HCT116 (cell line): Measurements from ENCODE around the gene SDC3. TPM values are rescaled to one million over a fixed set of nuclear protein-coding genes. Genes with fewer than 3 reads are reported as not detected.

Experiments
- ATAC-seq: fragments of 200-7000 bp; cut with Tn5 transposase; 2 replicates; pipeline ENCODE4 v1.9.1; 2020; ENCODE audit warnings: mild to moderate bottlenecking, moderate library complexity
- BruUV-seq: library from RNA; stranded (reverse); fragments of 400-500 nt; replicated peaks from 2 replicates; lab custom pipeline; 2021; lab: Mats Ljungman, UMichigan
- CTCF ChIA-PET: fragments of 300-600 bp; sonication (Branson Sonifier 250); formaldehyde crosslinking; loops from one replicate; lab custom pipeline; 2021; ENCODE audit warnings: antibody characterized with exemption; lab: Charles Lee
- POLR2A ChIA-PET: fragments of 300-600, 350-600 bp; sonication (Branson Sonifier 250); formaldehyde crosslinking; loops from one replicate; lab custom pipeline; 2021; ENCODE audit warnings: antibody characterized with exemption; lab: Charles Lee
- RAD21 ChIA-PET, 2 experiments: fragments of 300-600 bp; sonication (Branson Sonifier 250); formaldehyde crosslinking; loops; one replicate each; lab custom pipeline; 2023; ENCODE audit warnings: low total read pairs in 2 of 2; ENCODE audit not compliant: uncharacterized antibody in 2 of 2, unreplicated experiment in 2 of 2, low non-redundant PET in 1 of 2; lab: Charles Lee
- DNase-seq: peaks from one replicate; pipeline ENCODE4 v3.0.0-alpha.2; 2010; ENCODE audit warnings: low read depth, low spot score
- H2AFZ ChIP-seq: fragments of 200-600 bp; shearing (Covaris generic), sonication (generic); 2 replicates; pipeline ENCODE4 v1.6.1; 2017; ENCODE audit warnings: low read depth, mixed run types, mixed read lengths, antibody characterized with exemption, low read length; ENCODE audit not compliant: poor library complexity, severe bottlenecking
- H3K27ac ChIP-seq: 2 replicates; pipeline ENCODE4 v1.5.1; 2012; ENCODE audit warnings: low read depth, low read length
- H3K27me3 ChIP-seq: fragments of 200-600 bp; sonication (generic); 2 replicates; pipeline ENCODE4 v1.6.1; 2016; ENCODE audit warnings: mixed run types, low read length, mixed read lengths; ENCODE audit not compliant: insufficient read depth
- H3K36me3 ChIP-seq, 2 experiments: fragments of 200-500 bp in 1 of 2; fragments of 200-600 bp in 1 of 2; sonication (Bioruptor generic) in 1 of 2; sonication (generic) in 1 of 2; 2 replicates each; pipeline versions ENCODE4 v1.5.1 to v1.6.1; 2014 to 2016; ENCODE audit warnings: low read length in 2 of 2, inconsistent platforms in 1 of 2, mixed read lengths in 1 of 2, mixed run types in 1 of 2; ENCODE audit not compliant: insufficient read depth in 2 of 2, control insufficient read depth in 1 of 2
- H3K4me1 ChIP-seq, 2 experiments: fragments of 200-600 bp in 1 of 2; sonication (generic) in 1 of 2; 2 replicates each; pipeline versions ENCODE4 v1.5.1 to v1.6.1; 2012 to 2017; ENCODE audit warnings: low read length in 2 of 2, inconsistent platforms in 1 of 2, mild to moderate bottlenecking in 1 of 2, mixed read lengths in 1 of 2, mixed run types in 1 of 2, moderate library complexity in 1 of 2; ENCODE audit not compliant: insufficient read depth in 2 of 2, control insufficient read depth in 1 of 2
- H3K4me2 ChIP-seq: fragments of 200-600 bp; sonication (generic); 2 replicates; pipeline ENCODE4 v1.6.1; 2017; ENCODE audit warnings: mixed run types, low read length, mixed read lengths
- H3K4me3 ChIP-seq, 2 experiments: fragments of 200-600 bp in 1 of 2; sonication (generic) in 1 of 2; replicated peaks in 1 of 2; 2 replicates each; pipeline ENCODE4 v1.5.1; 2011 to 2016; ENCODE audit warnings: low read length in 2 of 2, control low read depth in 1 of 2, low read depth in 1 of 2, mild to moderate bottlenecking in 1 of 2, mixed read lengths in 1 of 2, mixed run types in 1 of 2
- H3K79me2 ChIP-seq: fragments of 200-600 bp; sonication (generic); 2 replicates; pipeline ENCODE4 v1.6.1; 2017; ENCODE audit warnings: mild to moderate bottlenecking, mixed run types, low read length, moderate library complexity, mixed read lengths; ENCODE audit not compliant: insufficient read depth
- H3K9ac ChIP-seq: fragments of 200-600 bp; sonication (generic); 2 replicates; pipeline ENCODE4 v1.6.1; 2016; ENCODE audit warnings: low read length, mixed read lengths
- H3K9me2 ChIP-seq: fragments of 200-600 bp; sonication (generic), shearing (Covaris generic); 2 replicates; pipeline ENCODE4 v1.6.1; 2017; ENCODE audit warnings: mixed run types, mild to moderate bottlenecking, moderate library complexity; ENCODE audit not compliant: insufficient read depth
- H3K9me3 ChIP-seq, 2 experiments: fragments of 200-500 bp in 1 of 2; fragments of 200-600 bp in 1 of 2; sonication (Bioruptor generic) in 1 of 2; sonication (generic) in 1 of 2; 2 replicates each; pipeline ENCODE4 v1.6.1; 2014 to 2017; ENCODE audit warnings: low read length in 2 of 2, mixed read lengths in 2 of 2, inconsistent platforms in 1 of 2, low read depth in 1 of 2, mild to moderate bottlenecking in 1 of 2, mixed run types in 1 of 2, moderate library complexity in 1 of 2; ENCODE audit not compliant: control insufficient read depth in 1 of 2, insufficient read depth in 1 of 2
- H4K20me1 ChIP-seq: fragments of 200-600 bp; sonication (generic), shearing (Covaris generic); 2 replicates; pipeline ENCODE4 v1.6.1; 2017; ENCODE audit warnings: mixed run types, mild to moderate bottlenecking, moderate library complexity; ENCODE audit not compliant: insufficient read depth
- CTCF ChIP-seq, 3 experiments: fragments of 200-600 bp in 1 of 3; sonication (generic) in 1 of 3; IDR thresholded peaks in 2 of 3; conservative IDR thresholded peaks in 1 of 3; 2 replicates each; pipeline ENCODE4 v1.5.1; 2012 to 2017; ENCODE audit warnings: low read depth in 2 of 3, low read length in 2 of 3, antibody characterized with exemption in 1 of 3, borderline replicate concordance in 1 of 3, control low read depth in 1 of 3, mild to moderate bottlenecking in 1 of 3, mixed read lengths in 1 of 3, mixed run types in 1 of 3, moderate library complexity in 1 of 3; ENCODE audit not compliant: insufficient read depth in 1 of 3
- EGR1 ChIP-seq: IDR thresholded peaks from 2 replicates; pipeline ENCODE4 v1.6.1; 2012; ENCODE audit warnings: low read depth
- EZH2phosphoT487 ChIP-seq: fragments of 200-600 bp; IDR thresholded peaks from 2 replicates; pipeline ENCODE4 v1.6.1; 2018; ENCODE audit warnings: antibody characterized with exemption, borderline replicate concordance
- FOSL1 ChIP-seq: IDR thresholded peaks from 2 replicates; pipeline ENCODE4 v1.6.1; 2012; ENCODE audit warnings: low read depth
- RAD21 ChIP-seq: IDR thresholded peaks from 2 replicates; pipeline ENCODE4 v1.6.1; 2012; ENCODE audit warnings: low read depth, mild to moderate bottlenecking
- SIN3A ChIP-seq: IDR thresholded peaks from 2 replicates; pipeline ENCODE4 v1.6.1; 2012; ENCODE audit warnings: low read depth
- SP1 ChIP-seq: IDR thresholded peaks from 2 replicates; pipeline ENCODE4 v1.6.1; 2012; ENCODE audit warnings: low read depth
- YY1 ChIP-seq: IDR thresholded peaks from 2 replicates; pipeline ENCODE4 v1.6.1; 2011; ENCODE audit warnings: low read length, low read depth, moderate library complexity, mild to moderate bottlenecking; ENCODE audit not compliant: insufficient replicate concordance; ENCODE audit errors: extremely low read depth
- ZBTB33 ChIP-seq: IDR thresholded peaks from 2 replicates; pipeline ENCODE4 v1.6.1; 2011; ENCODE audit warnings: mild to moderate bottlenecking, low read length, moderate library complexity; ENCODE audit not compliant: insufficient replicate concordance; ENCODE audit errors: extremely low read depth
- ZFX ChIP-seq: fragments of 450-650 bp; IDR thresholded peaks from 2 replicates; pipeline ENCODE4 v1.6.1; 2017
- intact Hi-C: fragments of 100-400 bp; cut with micrococcal nuclease; formaldehyde crosslinking; loops from 2 replicates; pipeline ENCODE4 v1.10.0; 2022
- total RNA-seq: library from RNA; stranded (reverse); gene quantifications from one replicate; pipeline ENCODE4 v1.2.1, GENCODE V29; 2021; ENCODE audit not compliant: unreplicated experiment

The SDC3 gene
- total RNA-seq, 1 experiment from 2014 or later: 40.1 TPM

GRCh38 chr1:30915491-30916230 is 7.1 kb upstream of the SDC3 start:
- no peaks in the 10 kb centered on the region for H3K9me2 ChIP-seq
- H3K4me3 ChIP-seq: no peak overlapping the region
- ChIA-PET CTCF (interaction anchor here (8.9 kb wide), 1 partner anchor 113 kb away, joined by 242 read pairs; no protein-coding TSS in a partner anchor), RAD21 (interaction anchor here in 1 of 2 experiments (0.6 to 0.7 kb wide), 2 partner anchors 19 to 115 kb away, joined by 3 to 6 read pairs; no protein-coding TSS in a partner anchor), POLR2A (no interaction called here)
- no peak for ATAC-seq
- no peak for DNase-seq
- no peaks in the 10 kb centered on the region for H3K27me3 ChIP-seq
- no peak overlapping the region for H3K4me2 ChIP-seq
- no peak overlapping the region for H2AFZ ChIP-seq
- H3K9me3 ChIP-seq: no peaks in the 10 kb centered on the region
- no peaks in the 10 kb centered on the region for H3K79me2 ChIP-seq
- no peaks in the 10 kb centered on the region for H4K20me1 ChIP-seq
- BruUV-seq: no TSS peak
- H3K36me3 ChIP-seq: no peaks in the 10 kb centered on the region
- intact Hi-C loops: loop anchor here (10.0 kb wide), 1 partner anchor 1681 kb away; the partner anchor contains the start of genes MECR and PTPRU
- no peak overlapping the region for H3K27ac ChIP-seq
- H3K4me1 ChIP-seq: peaks cover 6 to 9% of the 10 kb centered on the region in 2 experiments
- TF ChIP-seq RAD21 (no peak), CTCF (IDR thresholded peaks at IDR 0.05 in 2 of 3, conservative IDR thresholded peaks at IDR 0.05 in 1 of 3; ENCODE audit: borderline replicate concordance in 1 of 3, insufficient read depth in 1 of 3, low read depth in 2 of 3, low read length in 2 of 3) (no peak), YY1 (no peak), ZBTB33 (no peak), FOSL1 (no peak), SP1 (no peak), EZH2phosphoT487 (no peak), ZFX (no peak), SIN3A (no peak), EGR1 (no peak)
- TF ChIP-seq, all 23 proteins: peak for 0
- no peak overlapping the region for H3K9ac ChIP-seq
